Gastroesophageal sphincter (tissue), 3 donors: ENCODE results near the gene NAV2.

Experiments used
- EP300 ChIP-seq: sonication (generic); formaldehyde crosslinking; IDR thresholded peaks from one replicate; pipeline ENCODE4 v1.6.1; 2017; ENCODE audit warnings: antibody characterized with exemption, mild to moderate bottlenecking
- POLR2A ChIP-seq, 2 donors: fragments of 450-650 bp; IDR thresholded peaks; one replicate each; pipeline ENCODE4 v1.6.1; 2017; ENCODE audit warnings: antibody characterized with exemption in 2 of 2, mild to moderate bottlenecking in 2 of 2, moderate library complexity in 1 of 2
- POLR2AphosphoS5 ChIP-seq: sonication (generic); formaldehyde crosslinking; IDR thresholded peaks from one replicate; pipeline ENCODE4 v1.6.1; 2017; ENCODE audit warnings: antibody characterized with exemption
- TF ChIP-seq, protein P1 (sequence below), 4 experiments: fragments of 200-600 bp in 2 of 4; fragments of 450-650 bp in 2 of 4; sonication (generic) in 1 of 4; IDR thresholded peaks; one replicate each; pipeline ENCODE4 v1.5.1; 2017 to 2019; ENCODE audit warnings: antibody characterized with exemption in 4 of 4, mild to moderate bottlenecking in 2 of 4, moderate library complexity in 2 of 4

DNA sequence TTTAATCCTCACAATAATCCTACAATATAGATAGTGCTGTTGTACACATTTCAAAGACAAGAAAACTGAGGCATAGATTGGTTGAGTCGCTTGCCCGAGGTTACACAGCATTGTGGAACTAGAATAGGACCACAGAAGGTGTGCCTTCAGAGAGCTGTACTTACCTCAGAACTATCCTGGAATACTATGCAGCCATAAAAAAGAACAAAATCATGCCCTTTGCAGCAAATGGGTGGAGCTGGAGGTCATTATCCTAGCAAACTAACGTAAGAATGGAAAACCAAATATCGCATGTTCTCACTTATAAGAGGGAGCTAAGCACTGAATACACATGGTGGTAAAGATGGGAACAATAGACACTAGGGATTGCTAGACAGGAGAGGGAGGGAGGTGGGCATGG, 15.7 kb upstream of the NAV2 start:
- TF ChIP-seq POLR2A (IDR thresholded peaks at IDR 0.05) (no peak), POLR2AphosphoS5 (no peak), EP300 (no peak)
- TF ChIP-seq, protein P1, sequence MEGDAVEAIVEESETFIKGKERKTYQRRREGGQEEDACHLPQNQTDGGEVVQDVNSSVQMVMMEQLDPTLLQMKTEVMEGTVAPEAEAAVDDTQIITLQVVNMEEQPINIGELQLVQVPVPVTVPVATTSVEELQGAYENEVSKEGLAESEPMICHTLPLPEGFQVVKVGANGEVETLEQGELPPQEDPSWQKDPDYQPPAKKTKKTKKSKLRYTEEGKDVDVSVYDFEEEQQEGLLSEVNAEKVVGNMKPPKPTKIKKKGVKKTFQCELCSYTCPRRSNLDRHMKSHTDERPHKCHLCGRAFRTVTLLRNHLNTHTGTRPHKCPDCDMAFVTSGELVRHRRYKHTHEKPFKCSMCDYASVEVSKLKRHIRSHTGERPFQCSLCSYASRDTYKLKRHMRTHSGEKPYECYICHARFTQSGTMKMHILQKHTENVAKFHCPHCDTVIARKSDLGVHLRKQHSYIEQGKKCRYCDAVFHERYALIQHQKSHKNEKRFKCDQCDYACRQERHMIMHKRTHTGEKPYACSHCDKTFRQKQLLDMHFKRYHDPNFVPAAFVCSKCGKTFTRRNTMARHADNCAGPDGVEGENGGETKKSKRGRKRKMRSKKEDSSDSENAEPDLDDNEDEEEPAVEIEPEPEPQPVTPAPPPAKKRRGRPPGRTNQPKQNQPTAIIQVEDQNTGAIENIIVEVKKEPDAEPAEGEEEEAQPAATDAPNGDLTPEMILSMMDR (IDR thresholded peaks at IDR 0.05) = no peak
